ENCODE measurements around the gene GRXCR1.

The GRXCR1 gene

DNA sequence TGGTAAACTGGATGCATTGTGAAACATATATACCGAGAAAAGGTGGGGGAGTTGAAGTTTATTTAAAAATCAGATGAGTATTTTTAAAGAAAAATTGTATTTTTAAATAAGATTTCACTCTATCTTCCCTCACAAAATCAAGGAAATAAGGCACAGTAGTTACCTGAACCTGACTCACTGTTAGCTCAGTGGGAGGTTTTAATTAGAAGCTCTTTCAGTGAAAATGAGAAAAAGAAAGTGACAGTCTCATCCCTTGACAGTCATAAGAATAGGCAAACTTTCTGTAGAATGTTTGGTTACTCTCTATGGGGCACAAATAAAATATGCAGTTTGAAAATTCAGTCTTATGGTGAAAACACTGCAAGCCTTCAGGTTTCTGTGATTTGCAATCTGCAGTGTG lies 49.7 kb downstream of the GRXCR1 start:
- H2BK15ac ChIP-seq (ENCODE audit: low read length) = no peak overlapping the region
- H2AK5ac ChIP-seq (ENCODE audit: low read depth, low read length) = no peak overlapping the region
- H2BK5ac ChIP-seq (ENCODE audit: low read length) = no peak overlapping the region
- H3K79me1 ChIP-seq (ENCODE audit: low read depth, low read length) = no peaks in the 10 kb centered on the region
- no peak overlapping the region for H4K8ac ChIP-seq (ENCODE audit: low read depth, low read length)
- no peak overlapping the region for H3K18ac ChIP-seq (ENCODE audit: low read length)
- no peak overlapping the region for H2BK12ac ChIP-seq (ENCODE audit: low read length)
- no CpG with 5 or more reads among the region's 1 CpG for WGBS, 2 donors (ENCODE audit: extremely low coverage in 2 of 2, insufficient read length in 2 of 2, insufficient replicate concordance in 1 of 2)
- H3K36me3 ChIP-seq (replicated peaks in 1 of 2; ENCODE audit: control insufficient read depth in 2 of 2, insufficient read depth in 2 of 2, low read length in 2 of 2) = no peaks in the 10 kb centered on the region
- no peak for DNase-seq (ENCODE audit: low spot score)
- H4K91ac ChIP-seq (ENCODE audit: low read depth, low read length, poor library complexity) = no peak overlapping the region
- H2AFZ ChIP-seq (ENCODE audit: low read length) = no peak overlapping the region
- no peaks in the 10 kb centered on the region for H3K4me1 ChIP-seq (ENCODE audit: control insufficient read depth in 2 of 2, insufficient read depth in 1 of 2, low read depth in 1 of 2, low read length in 2 of 2)
- no peaks in the 10 kb centered on the region for H3K9me3 ChIP-seq (replicated peaks in 1 of 2; ENCODE audit: control insufficient read depth in 2 of 2, insufficient read depth in 1 of 2, low read depth in 1 of 2, low read length in 2 of 2)
- no peak overlapping the region for H3K4me2 ChIP-seq (ENCODE audit: insufficient read depth, low read length, poor library complexity, severe bottlenecking)
- H3K23ac ChIP-seq (ENCODE audit: low read depth, low read length, poor library complexity) = no peak overlapping the region
- no peak overlapping the region for H3K27ac ChIP-seq (replicated peaks; ENCODE audit: low read length)
- no peak overlapping the region for H2BK120ac ChIP-seq (ENCODE audit: low read depth, low read length)
- H3K4ac ChIP-seq (ENCODE audit: low read length) = no peak overlapping the region
- no peak overlapping the region for H3K4me3 ChIP-seq (ENCODE audit: low read length in 2 of 2)
- H3K9ac ChIP-seq (ENCODE audit: low read depth, low read length, poor library complexity) = no peak overlapping the region
- H3K27me3 ChIP-seq (ENCODE audit: control insufficient read depth in 3 of 3, insufficient read depth in 3 of 3, low read depth in 1 of 3, low read length in 3 of 3) = no peaks in the 10 kb centered on the region
- H3K14ac ChIP-seq (ENCODE audit: low read length) = no peak overlapping the region

DNA sequence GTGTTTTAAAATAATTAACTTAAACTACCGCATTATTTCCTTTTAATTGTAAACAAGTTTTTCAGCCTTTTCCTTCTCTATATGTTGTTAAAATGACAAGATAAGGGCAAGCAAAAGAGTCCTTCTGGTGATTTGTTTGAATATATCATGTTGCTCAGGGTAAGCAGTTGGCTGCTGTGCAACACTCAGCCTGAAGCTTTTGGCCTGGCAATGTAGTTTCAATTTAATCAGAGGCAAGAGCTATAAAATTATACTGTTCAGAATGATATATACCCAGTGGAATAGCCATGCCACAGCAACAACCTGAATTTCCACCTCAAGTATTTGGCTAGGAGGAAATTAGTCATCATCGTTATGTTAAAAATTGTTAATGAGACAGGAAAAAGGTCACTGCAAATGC lies 53.4 kb downstream of the GRXCR1 start:
- no peak overlapping the region for H2BK5ac ChIP-seq (ENCODE audit: low read length)
- no peak overlapping the region for H4K8ac ChIP-seq (ENCODE audit: low read depth, low read length)
- no peak overlapping the region for H3K4ac ChIP-seq (ENCODE audit: low read length)
- H2AFZ ChIP-seq (ENCODE audit: low read length) = no peak overlapping the region
- H2AK5ac ChIP-seq (ENCODE audit: low read depth, low read length) = no peak overlapping the region
- H3K27me3 ChIP-seq (ENCODE audit: control insufficient read depth in 3 of 3, insufficient read depth in 3 of 3, low read depth in 1 of 3, low read length in 3 of 3) = no peaks in the 10 kb centered on the region
- H3K14ac ChIP-seq (ENCODE audit: low read length) = no peak overlapping the region
- WGBS, 2 donors (ENCODE audit: extremely low coverage in 2 of 2, insufficient read length in 2 of 2, insufficient replicate concordance in 1 of 2) = 100% methylated on average over 1 of the region's 2 CpGs; no CpG with 5 or more reads in 1 of the 2 donors
- no peak overlapping the region for H3K18ac ChIP-seq (ENCODE audit: low read length)
- no peak overlapping the region for H3K4me2 ChIP-seq (ENCODE audit: insufficient read depth, low read length, poor library complexity, severe bottlenecking)
- H3K9ac ChIP-seq (ENCODE audit: low read depth, low read length, poor library complexity) = no peak overlapping the region
- no peak overlapping the region for H2BK15ac ChIP-seq (ENCODE audit: low read length)
- H3K4me3 ChIP-seq (ENCODE audit: low read length in 2 of 2) = no peak overlapping the region
- no peaks in the 10 kb centered on the region for H3K4me1 ChIP-seq (ENCODE audit: control insufficient read depth in 2 of 2, insufficient read depth in 1 of 2, low read depth in 1 of 2, low read length in 2 of 2)
- H2BK120ac ChIP-seq (ENCODE audit: low read depth, low read length) = no peak overlapping the region
- H3K36me3 ChIP-seq (replicated peaks in 1 of 2; ENCODE audit: control insufficient read depth in 2 of 2, insufficient read depth in 2 of 2, low read length in 2 of 2) = no peaks in the 10 kb centered on the region
- H3K79me1 ChIP-seq (ENCODE audit: low read depth, low read length) = no peaks in the 10 kb centered on the region
- no peak for DNase-seq (ENCODE audit: low spot score)
- no peak overlapping the region for H2BK12ac ChIP-seq (ENCODE audit: low read length)
- H3K9me3 ChIP-seq (replicated peaks in 1 of 2; ENCODE audit: control insufficient read depth in 2 of 2, insufficient read depth in 1 of 2, low read depth in 1 of 2, low read length in 2 of 2) = no peaks in the 10 kb centered on the region
- no peak overlapping the region for H4K91ac ChIP-seq (ENCODE audit: low read depth, low read length, poor library complexity)
- H3K23ac ChIP-seq (ENCODE audit: low read depth, low read length, poor library complexity) = no peak overlapping the region
- no peak overlapping the region for H3K27ac ChIP-seq (replicated peaks; ENCODE audit: low read length)

DNA sequence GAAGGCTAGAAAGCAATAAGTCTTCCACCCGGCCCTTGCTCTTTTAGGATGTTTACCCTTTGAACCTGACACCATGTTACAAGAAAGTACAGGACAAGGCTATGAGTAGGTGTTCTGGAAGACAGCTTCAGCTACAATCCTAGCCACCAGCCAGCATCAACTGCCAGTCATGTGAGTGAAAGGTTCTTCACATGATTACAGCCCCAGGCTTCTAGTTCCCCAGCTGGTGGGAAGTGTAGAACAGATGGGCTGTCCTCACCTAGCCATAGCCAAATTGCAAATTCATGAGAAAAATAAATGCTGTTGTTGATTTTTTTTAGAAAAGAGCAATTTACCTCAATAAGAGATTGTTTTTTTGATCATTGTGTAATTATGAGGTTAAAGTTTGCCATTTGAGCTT lies 60.8 kb downstream of the GRXCR1 start:
- Histone ChIP-seq H2BK120ac (ENCODE audit: low read depth, low read length) (no peak overlapping the region), H3K18ac (ENCODE audit: low read length) (no peak overlapping the region), H3K27me3 (ENCODE audit: control insufficient read depth in 3 of 3, insufficient read depth in 3 of 3, low read depth in 1 of 3, low read length in 3 of 3) (no peaks in the 10 kb centered on the region), H3K36me3 (replicated peaks in 1 of 2; ENCODE audit: control insufficient read depth in 2 of 2, insufficient read depth in 2 of 2, low read length in 2 of 2) (no peaks in the 10 kb centered on the region), H3K14ac (ENCODE audit: low read length) (no peak overlapping the region), H3K4me3 (ENCODE audit: low read length in 2 of 2) (no peak overlapping the region), H3K4me2 (ENCODE audit: insufficient read depth, low read length, poor library complexity, severe bottlenecking) (no peak overlapping the region), H3K27ac (replicated peaks; ENCODE audit: low read length) (no peak overlapping the region), H3K9ac (ENCODE audit: low read depth, low read length, poor library complexity) (no peak overlapping the region), H2BK12ac (ENCODE audit: low read length) (no peak overlapping the region), H2BK5ac (ENCODE audit: low read length) (no peak overlapping the region), H4K91ac (ENCODE audit: low read depth, low read length, poor library complexity) (no peak overlapping the region), H2BK15ac (ENCODE audit: low read length) (no peak overlapping the region), H2AK5ac (ENCODE audit: low read depth, low read length) (no peak overlapping the region), H4K8ac (ENCODE audit: low read depth, low read length) (no peak overlapping the region), H3K79me1 (ENCODE audit: low read depth, low read length) (no peaks in the 10 kb centered on the region), H3K4ac (ENCODE audit: low read length) (no peak overlapping the region), H2AFZ (ENCODE audit: low read length) (no peak overlapping the region), H3K4me1 (ENCODE audit: control insufficient read depth in 2 of 2, insufficient read depth in 1 of 2, low read depth in 1 of 2, low read length in 2 of 2) (no peaks in the 10 kb centered on the region), H3K9me3 (replicated peaks in 1 of 2; ENCODE audit: control insufficient read depth in 2 of 2, insufficient read depth in 1 of 2, low read depth in 1 of 2, low read length in 2 of 2) (no peaks in the 10 kb centered on the region), H3K23ac (ENCODE audit: low read depth, low read length, poor library complexity) (no peak overlapping the region)
- DNase-seq (ENCODE audit: low spot score) = no peak
- whole genome bisulfite sequencing, 2 donors (ENCODE audit: extremely low coverage in 2 of 2, insufficient read length in 2 of 2, insufficient replicate concordance in 1 of 2) = no CpG with 5 or more reads among the region's 1 CpG

DNA sequence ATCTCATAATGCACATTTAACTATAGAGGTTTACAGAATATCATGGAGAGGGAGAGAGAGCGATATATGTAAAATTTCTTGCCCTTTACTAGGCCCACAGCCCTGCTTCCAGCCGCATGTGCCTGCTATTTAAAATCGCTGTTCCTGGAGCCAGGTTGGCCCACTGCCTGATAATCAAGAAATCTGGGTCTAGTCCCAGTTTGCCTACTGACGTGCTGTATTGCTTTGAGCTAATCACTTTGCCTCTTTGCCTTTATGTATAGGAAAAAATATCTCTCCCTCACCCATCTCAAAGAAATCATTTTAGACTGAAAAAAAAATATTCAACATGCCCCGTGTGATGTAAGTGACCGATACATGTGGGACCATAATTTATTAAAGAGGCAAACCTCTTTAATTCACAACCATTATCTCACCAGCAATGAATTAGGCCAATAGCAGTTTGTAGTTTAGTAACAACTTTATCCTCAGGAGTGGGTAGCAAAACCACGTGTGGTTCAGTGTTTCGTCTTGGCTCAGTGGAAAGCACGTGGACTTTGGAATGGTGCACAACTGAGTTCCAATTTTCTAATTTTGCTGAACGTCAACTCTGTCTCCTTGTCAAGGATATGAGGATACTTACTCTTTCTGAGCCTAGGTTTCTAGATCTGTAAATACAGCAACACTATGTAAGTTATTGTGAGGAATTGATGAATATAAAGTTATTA lies 62.6 kb downstream of the GRXCR1 start:
- H3K9me3 ChIP-seq (replicated peaks in 1 of 2; ENCODE audit: control insufficient read depth in 2 of 2, insufficient read depth in 1 of 2, low read depth in 1 of 2, low read length in 2 of 2) = no peaks in the 10 kb centered on the region
- H3K4me3 ChIP-seq (ENCODE audit: low read length in 2 of 2) = no peak overlapping the region
- no peak overlapping the region for H2BK5ac ChIP-seq (ENCODE audit: low read length)
- DNase-seq (ENCODE audit: low spot score) = no peak
- no peak overlapping the region for H3K9ac ChIP-seq (ENCODE audit: low read depth, low read length, poor library complexity)
- H3K27me3 ChIP-seq (ENCODE audit: control insufficient read depth in 3 of 3, insufficient read depth in 3 of 3, low read depth in 1 of 3, low read length in 3 of 3) = no peaks in the 10 kb centered on the region
- no peak overlapping the region for H3K14ac ChIP-seq (ENCODE audit: low read length)
- H3K4me1 ChIP-seq (ENCODE audit: control insufficient read depth in 2 of 2, insufficient read depth in 1 of 2, low read depth in 1 of 2, low read length in 2 of 2) = no peaks in the 10 kb centered on the region
- no peak overlapping the region for H2BK120ac ChIP-seq (ENCODE audit: low read depth, low read length)
- H2BK12ac ChIP-seq (ENCODE audit: low read length) = no peak overlapping the region
- H3K18ac ChIP-seq (ENCODE audit: low read length) = no peak overlapping the region
- H3K4me2 ChIP-seq (ENCODE audit: insufficient read depth, low read length, poor library complexity, severe bottlenecking) = no peak overlapping the region
- no peak overlapping the region for H2BK15ac ChIP-seq (ENCODE audit: low read length)
- H2AFZ ChIP-seq (ENCODE audit: low read length) = no peak overlapping the region
- no peak overlapping the region for H3K23ac ChIP-seq (ENCODE audit: low read depth, low read length, poor library complexity)
- no peak overlapping the region for H3K4ac ChIP-seq (ENCODE audit: low read length)
- no peaks in the 10 kb centered on the region for H3K36me3 ChIP-seq (replicated peaks in 1 of 2; ENCODE audit: control insufficient read depth in 2 of 2, insufficient read depth in 2 of 2, low read length in 2 of 2)
- no CpG with 5 or more reads among the region's 10 CpGs for WGBS, 2 donors (ENCODE audit: extremely low coverage in 2 of 2, insufficient read length in 2 of 2, insufficient replicate concordance in 1 of 2)
- H3K27ac ChIP-seq (replicated peaks; ENCODE audit: low read length) = no peak overlapping the region
- H4K91ac ChIP-seq (ENCODE audit: low read depth, low read length, poor library complexity) = no peak overlapping the region
- no peak overlapping the region for H4K8ac ChIP-seq (ENCODE audit: low read depth, low read length)
- no peaks in the 10 kb centered on the region for H3K79me1 ChIP-seq (ENCODE audit: low read depth, low read length)
- H2AK5ac ChIP-seq (ENCODE audit: low read depth, low read length) = no peak overlapping the region
